GM12892 (cell line): ENCODE results near the gene LILRB4.

ENCODE experiments used
- POLR2A ChIP-seq: IDR thresholded peaks from 2 replicates; pipeline ENCODE4 v1.6.1; 2011; ENCODE audit warnings: low read depth, low read length, control low read depth
- POLR2AphosphoS5 ChIP-seq: IDR thresholded peaks from 2 replicates; pipeline ENCODE4 v1.6.1; 2011; ENCODE audit warnings: low read depth, low read length, control low read depth
- TAF1 ChIP-seq: IDR thresholded peaks from 2 replicates; pipeline ENCODE4 v1.6.1; 2011; ENCODE audit warnings: low read depth, mild to moderate bottlenecking, control low read depth, low read length, borderline replicate concordance

GRCh38 chr19:54616821-54617560 lies 45.8 kb upstream of the LILRB4 start:
- TF ChIP-seq POLR2A (peak; percentile 75; the same call in 1 of the 2 replicates), POLR2AphosphoS5 (peak; percentile 73), TAF1 (no peak)
